Right lobe of liver (tissue), 6 donors: Measurements from ENCODE around the gene PDZD7. TPM values are rescaled to one million over a fixed set of nuclear protein-coding genes. Genes with fewer than 3 reads are reported as not detected.

Experiments used
- ATAC-seq, 4 donors: fragments of 200-7000 bp; cut with Tn5 transposase; one replicate each; pipeline ENCODE4 v1.9.1; 2020; ENCODE audit warnings: mild to moderate bottlenecking in 4 of 4, moderate library complexity in 4 of 4
- DNase-seq, 3 donors: peaks; one replicate each; pipeline ENCODE4 v3.0.0-alpha.2; 2020
- H3K27ac ChIP-seq, 3 donors: fragments of 200-600 bp; one replicate each; pipeline ENCODE4 v1.8.0; 2022
- H3K27me3 ChIP-seq, 2 donors: fragments of 200-600 bp; one replicate each; pipeline ENCODE4 v1.8.0; 2022
- H3K36me3 ChIP-seq, 4 donors: fragments of 200-600 bp; sonication (generic) in 1 of 4; one replicate each; pipeline versions ENCODE4 v1.5.1 to v1.8.0; 2017 to 2022; ENCODE audit warnings: control low read depth in 1 of 4
- H3K4me1 ChIP-seq, 4 donors: fragments of 200-600 bp; sonication (generic) in 1 of 4; one replicate each; pipeline versions ENCODE4 v1.5.1 to v1.8.0; 2017 to 2022; ENCODE audit warnings: control low read depth in 1 of 4
- H3K4me3 ChIP-seq, 3 donors: fragments of 200-600 bp; one replicate each; pipeline ENCODE4 v1.8.0; 2022
- H3K9me3 ChIP-seq, 4 donors: fragments of 200-600 bp; sonication (generic) in 1 of 4; one replicate each; pipeline versions ENCODE4 v1.5.1 to v1.8.0; 2017 to 2022; ENCODE audit warnings: control low read depth in 1 of 4
- POLR2A ChIP-seq: fragments of 450-650 bp; IDR thresholded peaks from one replicate; pipeline ENCODE4 v1.6.1; 2017; ENCODE audit warnings: antibody characterized with exemption, mild to moderate bottlenecking
- WGBS: methylation state at CpG from one replicate; pipeline ENCODE4 v1.1.6; 2018; ENCODE audit warnings: low coverage, low lambda C conversion rate; ENCODE audit not compliant: insufficient coverage; ENCODE audit errors: missing lambda C conversion rate; 5-methylcytosine and 5-hydroxymethylcytosine counted together
- intact Hi-C, 2 donors: fragments of 100-400 bp; cut with DNase I; formaldehyde crosslinking; loops; one replicate each; pipeline versions ENCODE4 v1.11.2 to v1.14.1; 2022
- total RNA-seq, 6 experiments: library from RNA; depleted of rRNA in 2 of 6; stranded (reverse); fragments of >200 nt in 2 of 6; fragmentation: NEBNext Ultra II Directional in 3 of 6; extraction: Animal tissue kit (Norgen Biotek cat#: 25700) in 3 of 6; gene quantifications; one replicate each; pipeline versions ENCODE4 v1.1.0 to v1.2.4, GENCODE V29; 2016 to 2023
- TF ChIP-seq, protein P1 (sequence below), 4 donors: fragments of 200-600 bp in 3 of 4; fragments of 450-650 bp in 1 of 4; IDR thresholded peaks; one replicate each; pipeline versions ENCODE4 v1.5.1 to v1.8.0; 2016 to 2022; ENCODE audit warnings: antibody characterized with exemption in 4 of 4, mild to moderate bottlenecking in 2 of 4
- donor health status: DM: no; HTN: yes; CAD: no.
- donor health status: DM: no; HTN: no; CAD: no.
- donor health status: DM: no; HTN: no; CAD: no.
- donor health status: DM: no; HTN: yes; CAD: no.
- donor health status: DM: no; HTN: yes; CAD: no.

PDZD7 gene
- total RNA-seq, 6 experiments from 2014 or later, result 0.15 to 0.50 (median 0.20) TPM; not detected in 1

DNA sequence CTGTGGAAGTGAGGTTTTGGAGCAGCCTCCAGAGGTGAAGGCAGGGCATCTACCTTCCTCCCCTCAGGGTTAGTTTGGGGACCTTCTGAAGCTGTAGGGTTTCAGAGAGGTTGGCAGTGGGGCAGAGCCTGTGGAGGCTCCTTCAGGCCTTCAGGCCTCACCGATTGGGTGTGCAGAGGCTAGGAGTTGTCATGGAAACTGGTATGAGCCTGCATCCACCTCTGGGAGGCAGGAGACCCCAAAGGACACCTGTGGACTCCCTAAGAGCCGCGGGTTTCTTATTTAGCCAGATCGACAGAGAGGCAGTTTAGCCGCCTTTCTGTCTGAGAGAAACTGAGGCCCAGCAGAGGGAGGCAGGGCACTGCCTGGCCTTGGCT is 29.3 kb downstream of the PDZD7 start:
- DNase-seq (no peak), ATAC-seq (no peak)
- Histone ChIP-seq H3K4me1 (peaks cover 0 to 14% (median 3%) of the 10 kb centered on the region in 4 donors), H3K27me3 (no peaks in the 10 kb centered on the region), H3K36me3 (no peaks in the 10 kb centered on the region), H3K9me3 (no peaks in the 10 kb centered on the region), H3K27ac (peak overlapping the region; percentile 26 to 96 (median 77)), H3K4me3 (no peak overlapping the region)
- WGBS, result no CpG with 5 or more reads among the region's 5 CpGs
- TF ChIP-seq, protein P1, sequence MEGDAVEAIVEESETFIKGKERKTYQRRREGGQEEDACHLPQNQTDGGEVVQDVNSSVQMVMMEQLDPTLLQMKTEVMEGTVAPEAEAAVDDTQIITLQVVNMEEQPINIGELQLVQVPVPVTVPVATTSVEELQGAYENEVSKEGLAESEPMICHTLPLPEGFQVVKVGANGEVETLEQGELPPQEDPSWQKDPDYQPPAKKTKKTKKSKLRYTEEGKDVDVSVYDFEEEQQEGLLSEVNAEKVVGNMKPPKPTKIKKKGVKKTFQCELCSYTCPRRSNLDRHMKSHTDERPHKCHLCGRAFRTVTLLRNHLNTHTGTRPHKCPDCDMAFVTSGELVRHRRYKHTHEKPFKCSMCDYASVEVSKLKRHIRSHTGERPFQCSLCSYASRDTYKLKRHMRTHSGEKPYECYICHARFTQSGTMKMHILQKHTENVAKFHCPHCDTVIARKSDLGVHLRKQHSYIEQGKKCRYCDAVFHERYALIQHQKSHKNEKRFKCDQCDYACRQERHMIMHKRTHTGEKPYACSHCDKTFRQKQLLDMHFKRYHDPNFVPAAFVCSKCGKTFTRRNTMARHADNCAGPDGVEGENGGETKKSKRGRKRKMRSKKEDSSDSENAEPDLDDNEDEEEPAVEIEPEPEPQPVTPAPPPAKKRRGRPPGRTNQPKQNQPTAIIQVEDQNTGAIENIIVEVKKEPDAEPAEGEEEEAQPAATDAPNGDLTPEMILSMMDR (IDR thresholded peaks at IDR 0.05), result no peak
- TF ChIP-seq POLR2A, result no peak
- intact Hi-C loops, result loop anchor here in 1 of 2 donors (10.0 kb wide), 1 partner anchor 337 kb away; no protein-coding TSS in a partner anchor

DNA sequence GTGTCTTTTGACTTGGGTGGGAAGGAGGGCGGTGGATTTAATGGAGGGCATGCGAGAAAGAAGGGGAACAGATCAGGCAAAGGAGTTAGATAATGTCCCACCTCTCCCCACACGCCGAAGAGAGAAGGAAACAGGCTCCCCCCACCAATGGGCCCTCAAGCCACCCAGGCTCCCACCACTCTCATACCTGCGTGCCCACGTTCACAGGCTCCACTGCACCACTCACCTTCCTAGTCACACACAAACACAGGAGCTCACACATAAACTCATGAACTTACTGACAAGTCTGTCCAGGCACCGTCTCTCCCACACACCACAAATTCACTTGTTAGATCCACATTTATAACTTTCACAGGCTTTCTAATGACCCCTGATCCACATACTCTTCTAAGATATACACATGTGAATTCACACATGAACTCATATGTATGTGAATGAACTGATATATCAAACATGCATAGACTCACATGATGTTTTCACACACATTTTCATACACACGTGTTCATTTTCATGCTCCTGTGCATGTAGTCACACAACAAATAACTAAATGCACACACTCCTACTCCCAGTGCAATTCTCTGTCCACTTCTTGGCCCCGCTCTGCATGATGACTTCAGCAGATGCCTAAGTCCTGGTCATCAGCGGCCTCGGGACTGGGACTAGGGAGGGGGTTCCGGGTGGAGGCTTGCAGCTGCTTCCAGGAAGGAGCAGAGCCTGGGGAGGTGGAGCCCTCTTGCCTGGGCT is 29.8 kb downstream of the PDZD7 start:
- ATAC-seq, result peak in 3 of 4 donors; percentile 5 to 35 (median 19)
- no peaks in the 10 kb centered on the region for H3K36me3 ChIP-seq
- H3K4me1 ChIP-seq, result peaks cover 0 to 18% (median 3%) of the 10 kb centered on the region in 4 donors
- WGBS, result 39% methylated on average over 10 of the region's 12 CpGs
- peak overlapping the region; percentile 88 to 96 (median 88) for H3K27ac ChIP-seq
- intact Hi-C loops, result loop anchor here in 1 of 2 donors (10.0 kb wide), 1 partner anchor 336 kb away; no protein-coding TSS in a partner anchor
- no peaks in the 10 kb centered on the region for H3K27me3 ChIP-seq
- TF ChIP-seq, protein P1 (IDR thresholded peaks at IDR 0.05), result no peak
- no peak for TF ChIP-seq POLR2A
- DNase-seq, result peak; percentile 70 to 79 (median 78)
- peak overlapping the region in 1 of 3 donors; percentile 81 for H3K4me3 ChIP-seq
- H3K9me3 ChIP-seq, result no peaks in the 10 kb centered on the region

DNA sequence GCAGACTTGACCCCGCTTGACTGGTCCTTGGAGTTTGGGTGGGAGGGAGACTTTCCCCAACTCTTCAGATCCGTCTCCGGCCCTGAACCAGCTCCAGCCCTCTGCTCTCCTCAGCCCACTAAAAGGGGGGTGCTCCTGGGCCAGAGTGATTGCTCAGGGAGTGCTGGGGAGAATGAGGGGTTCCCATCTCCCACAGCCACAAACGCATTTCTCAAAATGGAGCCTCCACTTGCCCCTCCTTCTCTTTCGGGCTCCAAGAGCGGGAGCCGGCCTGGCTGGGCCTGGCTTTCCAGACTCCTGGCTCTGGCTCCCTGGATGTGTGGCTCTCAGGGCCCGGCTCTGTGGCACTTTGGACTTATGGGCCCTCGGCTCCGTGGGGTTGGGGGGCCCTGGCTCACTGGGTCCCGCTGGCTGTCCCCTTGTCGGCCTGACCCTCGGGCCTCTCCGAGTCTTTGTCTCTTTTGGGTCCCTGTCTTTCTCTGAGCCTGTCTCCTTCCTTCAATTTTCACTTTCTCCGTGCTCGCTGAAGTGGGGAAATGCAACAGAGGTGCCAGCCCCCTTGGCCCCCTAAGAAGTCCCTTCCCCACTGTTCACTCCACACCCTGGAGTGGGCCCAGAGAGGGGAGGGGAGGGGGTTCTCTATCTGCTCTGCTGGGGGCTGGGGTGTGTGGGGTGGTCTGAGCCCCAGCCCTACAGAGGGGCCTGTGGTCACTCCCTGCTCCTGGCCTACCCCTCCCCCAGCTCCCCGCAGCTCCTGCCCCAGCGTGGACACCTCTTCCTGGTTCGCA is 30.6 kb downstream of the PDZD7 start:
- Histone ChIP-seq H3K9me3 (no peaks in the 10 kb centered on the region), H3K27ac (peak overlapping the region; percentile 88 to 96 (median 88)), H3K4me1 (peaks cover 0 to 18% (median 3%) of the 10 kb centered on the region in 4 donors), H3K36me3 (no peaks in the 10 kb centered on the region), H3K27me3 (no peaks in the 10 kb centered on the region), H3K4me3 (peak overlapping the region; percentile 44 to 81 (median 78))
- no peak for ATAC-seq
- 60% methylated on average over 9 of the region's 19 CpGs for WGBS
- no peak for DNase-seq
- TF ChIP-seq, protein P1 (IDR thresholded peaks at IDR 0.05), result no peak
- TF ChIP-seq POLR2A, result no peak
- intact Hi-C loops, result loop anchor here in 1 of 2 donors (10.0 kb wide), 1 partner anchor 336 kb away; no protein-coding TSS in a partner anchor

DNA sequence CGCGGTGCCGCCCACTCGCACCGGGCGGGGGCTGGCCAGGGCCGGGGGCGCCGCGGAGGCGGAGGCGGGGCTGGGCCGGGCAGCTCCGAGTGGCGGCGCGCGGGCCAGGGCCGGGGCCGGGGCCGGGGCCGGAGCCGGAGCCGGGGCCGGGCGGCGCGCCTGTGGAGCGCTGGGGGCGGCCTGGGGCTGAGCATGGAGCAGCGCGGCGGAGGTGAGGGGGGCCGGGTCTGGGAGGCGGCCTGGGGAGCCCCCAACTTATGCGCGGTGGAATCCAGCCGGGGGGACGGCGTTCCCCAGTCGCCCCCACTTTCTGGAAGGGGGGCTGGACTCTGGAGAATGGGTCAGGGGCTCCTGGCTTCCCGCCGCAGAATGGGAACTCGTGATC is 31.2 kb downstream of the PDZD7 start, which contains the start of gene LZTS2:
Gene LZTS2, plus strand, starts transcription at position 67 of the 385 bp plus-strand sequence. CDS start 2,731 bp downstream, outside the sequence.
- intact Hi-C loops, result loop anchor here in 1 of 2 donors (10.0 kb wide), 1 partner anchor 335 kb away; no protein-coding TSS in a partner anchor
- WGBS, result no CpG with 5 or more reads among the region's 44 CpGs
- H3K27me3 ChIP-seq, result no peaks in the 10 kb centered on the region
- H3K4me1 ChIP-seq, result peaks cover 0 to 18% (median 3%) of the 10 kb centered on the region in 4 donors
- H3K4me3 ChIP-seq, result peak within 1 kb of the TSS; percentile 77 to 81 (median 78)
- TF ChIP-seq, protein P1 (IDR thresholded peaks at IDR 0.05), result no peak
- no peak for TF ChIP-seq POLR2A
- DNase-seq (no peak), ATAC-seq (no peak)
- H3K9me3 ChIP-seq, result no peaks in the 10 kb centered on the region
- peak within 1 kb of the TSS; percentile 96 to 100 (median 97) for H3K27ac ChIP-seq
- H3K36me3 ChIP-seq, result no peaks in the 10 kb centered on the region
